ENCODE results near the gene GIT1.

DNA sequence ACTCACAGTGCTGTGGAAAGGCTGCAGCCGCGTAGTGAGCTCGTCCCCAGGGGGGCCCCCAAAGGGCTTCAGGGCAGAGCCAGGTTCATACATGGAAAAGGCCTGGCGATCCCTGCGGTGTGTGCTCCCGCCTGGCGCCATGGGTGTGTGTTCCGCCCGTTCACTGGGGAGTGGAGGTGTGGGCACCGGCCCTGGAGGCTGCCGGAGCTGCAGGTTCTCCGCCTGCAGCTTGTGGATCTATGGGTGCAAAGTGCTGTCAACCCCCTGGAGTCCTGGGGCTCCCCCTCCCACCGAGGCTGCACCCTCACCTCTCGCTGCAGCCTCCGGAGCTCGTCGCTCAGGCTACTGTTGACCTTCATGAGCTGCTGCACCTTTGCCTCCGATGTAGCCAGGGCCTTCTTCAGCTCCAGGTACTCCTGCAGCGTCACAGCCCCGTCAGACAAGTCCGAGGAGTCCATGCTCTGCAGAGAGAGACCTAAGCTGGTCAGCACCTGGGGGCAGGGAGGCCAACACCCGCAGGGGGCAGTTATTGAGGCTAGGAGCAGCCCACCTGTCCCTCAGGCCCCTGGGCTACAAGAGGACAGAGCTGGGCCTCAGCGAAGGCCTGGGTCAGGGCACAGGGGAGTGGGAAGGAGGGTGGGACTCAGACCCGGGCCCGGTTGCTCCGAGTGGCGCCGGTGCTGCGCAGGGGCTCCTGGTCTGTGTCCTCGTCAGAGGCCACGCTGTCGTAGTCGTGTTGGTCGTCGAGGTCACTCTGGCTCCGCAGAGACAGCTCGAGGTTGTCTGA is 13.0 kb downstream of the GIT1 start:
- TF ChIP-seq EZH2phosphoT487 (IDR thresholded peaks at IDR 0.05; ENCODE audit: unreplicated experiment): no peak
- TF ChIP-seq EZH2 (IDR thresholded peaks at IDR 0.05; ENCODE audit: low read depth, unreplicated experiment): no peak

Measured in GM23338 (cell line).